Left lung (tissue), 10 donors: ENCODE measurements around the gene SLC6A20. TPM values are rescaled to one million over a fixed set of nuclear protein-coding genes. Genes with fewer than 3 reads are reported as not detected.

Source experiments
- ATAC-seq: fragments of 200-7000 bp; cut with Tn5 transposase; one replicate; pipeline ENCODE4 v1.9.1; 2020; ENCODE audit warnings: moderate library complexity
- DNase-seq, 4 donors: peaks; one replicate each; pipeline ENCODE4 v3.0.0-alpha.2; 2013 to 2020
- H3K27ac ChIP-seq, 2 donors: fragments of 200-600 bp; sonication (generic) in 1 of 2; one replicate each; pipeline versions ENCODE4 v1.5.0 to v1.8.0; 2020 to 2021
- H3K27me3 ChIP-seq, 2 donors: fragments of 200-600 bp; sonication (generic) in 1 of 2; one replicate each; pipeline versions ENCODE4 v1.5.0 to v1.8.0; 2020 to 2021
- H3K36me3 ChIP-seq, 2 donors: fragments of 200-600 bp; sonication (generic) in 1 of 2; one replicate each; pipeline versions ENCODE4 v1.5.0 to v1.8.0; 2020 to 2021
- H3K4me1 ChIP-seq, 2 donors: fragments of 200-600 bp; one replicate each; pipeline ENCODE4 v1.8.0; 2021
- H3K4me3 ChIP-seq, 2 donors: fragments of 200-600 bp; sonication (generic) in 1 of 2; one replicate each; pipeline versions ENCODE4 v1.5.0 to v1.8.0; 2020 to 2021; ENCODE audit warnings: mild to moderate bottlenecking in 1 of 2
- H3K9me3 ChIP-seq, 2 donors: fragments of 200-600 bp; sonication (generic) in 1 of 2; one replicate each; pipeline versions ENCODE4 v1.5.0 to v1.8.0; 2020 to 2021
- intact Hi-C, 2 donors: fragments of 100-400 bp; cut with DNase I; formaldehyde crosslinking; loops; one replicate each; pipeline versions ENCODE4 v1.11.2 to v1.14.2; 2022
- polyA plus RNA-seq, 6 donors: library from polyadenylated mRNA; unstranded; fragments of 120-200 nt; gene quantifications; one replicate each; pipeline ENCODE4 v1.2.1, GENCODE V29; 2013; ENCODE audit not compliant: insufficient read length in 6 of 6
- total RNA-seq, 2 donors: library from RNA; stranded (reverse); fragmentation: NEBNext Ultra II Directional; extraction: Animal tissue kit (Norgen Biotek cat#: 25700); gene quantifications; one replicate each; pipeline ENCODE4 v1.2.1, GENCODE V29; 2021
- TF ChIP-seq, protein P1 (sequence below), 2 donors: fragments of 200-600 bp; sonication (generic) in 1 of 2; IDR thresholded peaks; one replicate each; pipeline versions ENCODE4 v1.5.0 to v1.8.0; 2021; ENCODE audit warnings: antibody characterized with exemption in 2 of 2
- donor health status: DM: no; HTN: yes; CAD: no.
- donor health status: DM: no; HTN: no; CAD: no.

The SLC6A20 gene
- total and polyA plus RNA-seq, 8 donors: 0.61 to 17.0 (median 1.7) TPM

DNA sequence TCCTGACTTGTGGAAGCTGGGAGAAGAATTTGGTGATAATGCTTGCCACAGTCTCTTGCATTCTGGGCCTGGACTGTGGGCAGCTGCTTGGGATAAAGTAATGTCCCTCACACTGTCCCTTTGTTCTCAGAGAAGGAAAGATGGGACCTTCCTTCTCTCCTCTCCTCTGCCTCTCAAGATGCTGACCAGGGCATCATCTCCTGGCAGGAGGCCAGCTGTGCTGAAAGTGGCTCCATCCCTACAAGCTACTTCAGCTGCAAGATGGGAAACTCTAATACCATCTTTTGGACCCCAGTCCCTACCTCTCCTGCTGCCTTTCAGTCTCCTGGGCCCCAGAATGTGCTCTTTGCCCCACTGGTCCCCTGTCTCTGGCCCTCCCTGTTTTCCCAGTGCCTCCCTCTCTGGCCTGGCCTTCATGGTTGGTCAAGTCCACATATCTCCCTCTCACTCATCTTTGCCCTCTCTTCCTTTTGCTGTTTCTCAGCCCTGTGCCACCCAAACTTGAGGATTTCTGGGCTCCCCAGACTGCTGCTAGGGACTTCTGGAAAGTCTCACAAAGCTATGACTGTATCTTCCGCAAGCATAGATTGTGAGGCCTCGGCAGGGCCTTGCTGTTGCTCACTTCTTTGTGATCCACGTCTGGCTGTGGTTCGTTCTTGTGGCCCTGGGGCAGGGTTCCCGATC, 7.1 kb upstream of the SLC6A20 start:
- no peaks in the 10 kb centered on the region for H3K9me3 ChIP-seq
- H3K27me3 ChIP-seq: peaks cover 0 to 18% of the 10 kb centered on the region in 2 donors
- TF ChIP-seq, protein P1, sequence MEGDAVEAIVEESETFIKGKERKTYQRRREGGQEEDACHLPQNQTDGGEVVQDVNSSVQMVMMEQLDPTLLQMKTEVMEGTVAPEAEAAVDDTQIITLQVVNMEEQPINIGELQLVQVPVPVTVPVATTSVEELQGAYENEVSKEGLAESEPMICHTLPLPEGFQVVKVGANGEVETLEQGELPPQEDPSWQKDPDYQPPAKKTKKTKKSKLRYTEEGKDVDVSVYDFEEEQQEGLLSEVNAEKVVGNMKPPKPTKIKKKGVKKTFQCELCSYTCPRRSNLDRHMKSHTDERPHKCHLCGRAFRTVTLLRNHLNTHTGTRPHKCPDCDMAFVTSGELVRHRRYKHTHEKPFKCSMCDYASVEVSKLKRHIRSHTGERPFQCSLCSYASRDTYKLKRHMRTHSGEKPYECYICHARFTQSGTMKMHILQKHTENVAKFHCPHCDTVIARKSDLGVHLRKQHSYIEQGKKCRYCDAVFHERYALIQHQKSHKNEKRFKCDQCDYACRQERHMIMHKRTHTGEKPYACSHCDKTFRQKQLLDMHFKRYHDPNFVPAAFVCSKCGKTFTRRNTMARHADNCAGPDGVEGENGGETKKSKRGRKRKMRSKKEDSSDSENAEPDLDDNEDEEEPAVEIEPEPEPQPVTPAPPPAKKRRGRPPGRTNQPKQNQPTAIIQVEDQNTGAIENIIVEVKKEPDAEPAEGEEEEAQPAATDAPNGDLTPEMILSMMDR (IDR thresholded peaks at IDR 0.05): no peak
- no peak for DNase-seq
- ATAC-seq: no peak
- no peak overlapping the region for H3K27ac ChIP-seq
- no peaks in the 10 kb centered on the region for H3K4me1 ChIP-seq
- no peak overlapping the region for H3K4me3 ChIP-seq
- intact Hi-C loops: no loop called here
- no peaks in the 10 kb centered on the region for H3K36me3 ChIP-seq

DNA sequence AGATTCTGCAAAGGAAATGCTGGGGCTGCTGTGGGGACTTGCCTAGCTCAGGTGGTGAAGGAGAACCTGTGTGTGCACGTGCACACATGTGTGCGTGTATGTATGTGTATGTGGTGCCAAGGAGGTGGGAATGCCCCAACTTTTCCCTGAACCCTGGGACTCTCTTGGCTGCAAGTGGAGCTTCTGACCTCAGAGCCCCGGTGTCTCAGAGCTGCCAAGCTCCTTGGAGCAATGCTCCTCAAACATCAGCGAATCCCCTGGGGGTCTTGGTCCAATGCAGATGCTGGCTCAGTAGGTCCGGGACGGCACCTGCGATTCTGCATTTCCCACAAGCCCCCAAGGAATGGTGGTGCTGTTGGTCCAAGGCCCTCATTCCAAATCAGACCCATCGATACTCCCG, 5.8 kb upstream of the SLC6A20 start:
- H3K27me3 ChIP-seq: peaks cover 7 to 31% of the 10 kb centered on the region in 2 donors
- H3K27ac ChIP-seq: no peak overlapping the region
- H3K4me1 ChIP-seq: no peaks in the 10 kb centered on the region
- no peak for DNase-seq
- TF ChIP-seq, protein P1 (IDR thresholded peaks at IDR 0.05): no peak
- H3K9me3 ChIP-seq: no peaks in the 10 kb centered on the region
- intact Hi-C loops: no loop called here
- no peak for ATAC-seq
- H3K4me3 ChIP-seq: no peak overlapping the region
- no peaks in the 10 kb centered on the region for H3K36me3 ChIP-seq

DNA sequence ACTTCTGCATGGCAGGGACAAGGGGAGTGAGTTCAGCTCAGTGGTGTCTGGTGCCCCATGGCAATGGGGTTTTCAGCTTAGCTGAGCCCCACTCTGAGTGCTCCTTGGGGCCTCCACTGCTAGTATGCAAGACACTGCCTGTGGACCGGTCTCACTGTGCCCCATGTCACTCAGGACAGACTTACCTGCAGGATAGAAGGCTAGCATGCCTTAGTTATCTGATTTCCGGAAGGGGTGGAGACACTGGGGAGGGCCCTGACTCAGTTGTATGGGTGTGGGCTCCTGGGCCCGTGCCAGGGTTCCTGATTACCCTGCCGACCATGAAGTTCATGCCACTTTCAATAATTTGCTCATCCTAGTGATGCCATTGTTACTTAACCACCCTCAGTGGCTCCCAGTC, 4.3 kb upstream of the SLC6A20 start:
- H3K27me3 ChIP-seq: peaks cover 23 to 46% of the 10 kb centered on the region in 2 donors
- DNase-seq (no peak), ATAC-seq (no peak)
- TF ChIP-seq, protein P1 (IDR thresholded peaks at IDR 0.05): no peak
- no peaks in the 10 kb centered on the region for H3K9me3 ChIP-seq
- no peak overlapping the region for H3K4me3 ChIP-seq
- intact Hi-C loops: no loop called here
- H3K4me1 ChIP-seq: peaks cover 10 to 12% of the 10 kb centered on the region in 2 donors
- H3K27ac ChIP-seq: no peak overlapping the region
- no peaks in the 10 kb centered on the region for H3K36me3 ChIP-seq

DNA sequence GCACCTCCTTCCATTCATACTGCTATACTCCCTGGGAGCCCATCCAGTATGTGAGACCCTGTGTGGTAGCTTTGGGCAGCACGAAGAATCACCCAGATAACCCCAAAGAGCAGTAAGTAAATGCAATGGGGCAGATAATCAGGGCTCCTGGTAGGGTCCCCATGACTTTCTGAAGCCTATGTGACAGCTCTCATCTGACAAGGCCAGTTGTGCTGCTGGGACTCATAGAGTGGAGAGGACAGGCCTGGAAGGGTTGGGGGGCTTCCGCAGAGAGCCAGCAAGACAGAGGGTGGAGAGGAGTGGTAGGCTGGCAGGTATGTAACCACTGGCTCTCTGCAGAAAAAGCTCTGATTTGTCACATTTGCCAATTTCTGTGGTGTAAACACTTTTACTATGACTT, 3.2 kb upstream of the SLC6A20 start:
- Histone ChIP-seq H3K27ac (no peak overlapping the region), H3K9me3 (no peaks in the 10 kb centered on the region), H3K4me3 (no peak overlapping the region), H3K4me1 (peaks cover 10 to 16% of the 10 kb centered on the region in 2 donors), H3K36me3 (no peaks in the 10 kb centered on the region), H3K27me3 (peaks cover 32 to 56% of the 10 kb centered on the region in 2 donors)
- DNase-seq (no peak), ATAC-seq (no peak)
- intact Hi-C loops: no loop called here
- TF ChIP-seq, protein P1 (IDR thresholded peaks at IDR 0.05): no peak

DNA sequence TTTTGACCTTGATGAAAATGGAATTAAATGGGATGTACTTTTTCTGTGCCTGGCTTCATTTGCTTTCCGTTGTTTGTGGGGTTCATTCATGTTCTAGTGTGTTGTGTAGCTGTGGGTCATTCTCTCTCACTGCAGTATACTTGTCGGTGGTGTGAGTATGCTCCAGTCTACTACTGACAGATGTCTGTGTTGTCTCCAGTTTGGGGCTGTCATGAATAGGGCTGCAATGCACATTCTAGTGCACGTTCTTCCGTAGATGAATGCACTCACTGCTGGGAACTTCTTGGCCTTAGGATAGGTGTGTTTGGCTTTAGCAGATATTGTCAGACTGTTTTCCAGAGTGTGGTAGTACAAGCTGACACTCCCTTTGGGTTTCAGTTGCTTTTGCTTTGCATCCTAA, 1.7 kb upstream of the SLC6A20 start:
- no peak overlapping the region for H3K27ac ChIP-seq
- H3K4me3 ChIP-seq: no peak overlapping the region
- TF ChIP-seq, protein P1 (IDR thresholded peaks at IDR 0.05): no peak
- peaks cover 32 to 66% of the 10 kb centered on the region in 2 donors for H3K27me3 ChIP-seq
- H3K4me1 ChIP-seq: peaks cover 10 to 16% of the 10 kb centered on the region in 2 donors
- H3K36me3 ChIP-seq: no peaks in the 10 kb centered on the region
- intact Hi-C loops: no loop called here
- DNase-seq (no peak), ATAC-seq (no peak)
- H3K9me3 ChIP-seq: no peaks in the 10 kb centered on the region
